Astrocyte of the spinal cord (primary cell): Measurements from ENCODE around the gene HIP1.
A peak's percentile ranks its signal among the peaks of the same experiment; 100 is the strongest.
"Not testable (repeated sequence)": the region's sequence is repeated elsewhere in the genome, so short reads cannot be mapped to it uniquely, and the experiment has no call there.

Experiments used
- DNase-seq: peaks from one replicate; pipeline ENCODE4 v3.0.0; 2011; ENCODE audit warnings: low read depth, low spot score
- H3K4me3 ChIP-seq: 2 replicates; pipeline ENCODE4 v1.5.1; 2011; ENCODE audit warnings: low read depth, mild to moderate bottlenecking, low read length, moderate library complexity
- in situ Hi-C: cut with HindIII; loops from 2 replicates; pipeline ENCODE4 v1.10.0; 2017; ENCODE audit warnings: low sequenced_read_pairs
- TF ChIP-seq, protein P1 (sequence below): IDR thresholded peaks from 2 replicates; pipeline ENCODE4 v1.5.1; 2012; ENCODE audit warnings: low read depth, mild to moderate bottlenecking, low read length, inconsistent platforms

HIP1 gene

DNA sequence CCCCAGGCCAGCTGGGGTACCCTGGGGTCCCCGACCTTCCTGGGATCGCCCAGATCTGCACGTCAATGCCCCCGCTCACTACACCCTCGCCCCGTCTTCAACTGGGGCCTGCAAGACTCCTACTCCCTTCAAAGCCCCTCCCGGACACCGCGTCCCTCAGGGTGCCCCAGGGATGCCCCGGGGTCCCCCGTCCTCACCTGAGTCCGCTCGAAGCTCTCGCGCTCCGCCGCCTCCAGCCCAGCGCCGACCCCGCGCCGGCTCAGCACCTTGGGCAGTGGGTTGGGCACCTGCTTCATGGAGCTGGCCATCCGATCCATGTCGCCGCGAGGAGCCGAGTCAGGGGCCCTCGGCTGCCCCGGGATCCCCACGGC is at the start of gene HIP1:
Gene HIP1 (minus strand): TSS at position 338 of the 371 bp plus-strand sequence. CDS start 21 bp downstream, at position 317.
- H3K4me3 ChIP-seq = peak within 1 kb of the TSS; percentile 83
- in situ Hi-C loops = no loop called here
- no peak for DNase-seq
- TF ChIP-seq, protein P1, sequence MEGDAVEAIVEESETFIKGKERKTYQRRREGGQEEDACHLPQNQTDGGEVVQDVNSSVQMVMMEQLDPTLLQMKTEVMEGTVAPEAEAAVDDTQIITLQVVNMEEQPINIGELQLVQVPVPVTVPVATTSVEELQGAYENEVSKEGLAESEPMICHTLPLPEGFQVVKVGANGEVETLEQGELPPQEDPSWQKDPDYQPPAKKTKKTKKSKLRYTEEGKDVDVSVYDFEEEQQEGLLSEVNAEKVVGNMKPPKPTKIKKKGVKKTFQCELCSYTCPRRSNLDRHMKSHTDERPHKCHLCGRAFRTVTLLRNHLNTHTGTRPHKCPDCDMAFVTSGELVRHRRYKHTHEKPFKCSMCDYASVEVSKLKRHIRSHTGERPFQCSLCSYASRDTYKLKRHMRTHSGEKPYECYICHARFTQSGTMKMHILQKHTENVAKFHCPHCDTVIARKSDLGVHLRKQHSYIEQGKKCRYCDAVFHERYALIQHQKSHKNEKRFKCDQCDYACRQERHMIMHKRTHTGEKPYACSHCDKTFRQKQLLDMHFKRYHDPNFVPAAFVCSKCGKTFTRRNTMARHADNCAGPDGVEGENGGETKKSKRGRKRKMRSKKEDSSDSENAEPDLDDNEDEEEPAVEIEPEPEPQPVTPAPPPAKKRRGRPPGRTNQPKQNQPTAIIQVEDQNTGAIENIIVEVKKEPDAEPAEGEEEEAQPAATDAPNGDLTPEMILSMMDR = no peak

DNA sequence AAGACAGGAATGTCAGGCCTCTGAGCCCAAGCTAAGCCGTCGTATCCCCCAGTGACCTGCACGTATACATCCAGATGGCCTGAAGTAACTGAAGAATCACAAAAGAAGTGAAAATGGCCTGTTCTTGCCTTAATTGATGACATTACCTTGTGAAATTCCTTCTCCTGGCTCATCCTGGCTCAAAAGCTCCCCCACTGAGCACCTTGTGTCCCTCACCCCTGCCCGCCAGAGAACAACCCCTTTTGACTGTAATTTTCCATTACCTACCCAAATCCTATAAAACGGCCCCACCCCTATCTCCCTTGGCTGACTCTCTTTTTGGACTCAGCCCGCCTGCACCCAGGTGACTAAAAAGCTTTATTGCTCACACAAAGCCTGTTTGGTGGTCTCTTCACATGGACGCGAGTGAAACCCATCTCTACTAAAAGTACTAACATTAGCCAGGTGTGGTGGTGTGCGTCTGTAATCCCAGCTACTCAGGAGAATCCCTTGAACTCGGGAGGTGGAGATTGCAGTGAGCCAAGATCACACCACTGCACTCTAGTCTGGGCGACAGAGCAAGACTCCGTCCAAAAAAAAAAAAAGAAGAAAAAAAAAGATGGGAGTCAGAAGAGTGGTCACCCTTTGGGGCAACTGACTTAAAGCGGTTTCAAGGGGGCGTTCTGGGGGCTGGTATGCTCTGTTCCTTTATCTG is 49.6 kb upstream of the HIP1 start:
- DNase-seq, H3K4me3 ChIP-seq, in situ Hi-C loops: not testable (repeated sequence)

DNA sequence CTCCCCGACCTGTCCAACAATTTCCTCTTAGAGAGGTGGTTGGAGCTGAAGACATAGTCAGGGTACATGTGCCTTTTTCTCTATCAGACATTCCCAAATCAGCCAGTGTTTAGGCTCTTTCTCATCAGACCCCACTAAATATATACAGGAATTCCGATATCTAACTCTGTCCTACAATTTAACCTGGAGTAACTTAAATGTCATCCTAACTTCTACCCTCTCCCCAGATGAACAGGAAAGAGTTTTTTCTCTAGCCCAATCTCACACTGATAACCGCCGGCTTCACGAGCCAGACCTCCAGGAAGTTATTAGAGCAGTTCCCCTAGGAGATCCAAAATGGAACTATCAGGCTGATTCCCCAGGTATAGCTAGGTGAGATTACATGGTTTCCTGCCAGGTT is 44.3 kb upstream of the HIP1 start:
- DNase-seq, in situ Hi-C loops, H3K4me3 ChIP-seq: not testable (repeated sequence)

DNA sequence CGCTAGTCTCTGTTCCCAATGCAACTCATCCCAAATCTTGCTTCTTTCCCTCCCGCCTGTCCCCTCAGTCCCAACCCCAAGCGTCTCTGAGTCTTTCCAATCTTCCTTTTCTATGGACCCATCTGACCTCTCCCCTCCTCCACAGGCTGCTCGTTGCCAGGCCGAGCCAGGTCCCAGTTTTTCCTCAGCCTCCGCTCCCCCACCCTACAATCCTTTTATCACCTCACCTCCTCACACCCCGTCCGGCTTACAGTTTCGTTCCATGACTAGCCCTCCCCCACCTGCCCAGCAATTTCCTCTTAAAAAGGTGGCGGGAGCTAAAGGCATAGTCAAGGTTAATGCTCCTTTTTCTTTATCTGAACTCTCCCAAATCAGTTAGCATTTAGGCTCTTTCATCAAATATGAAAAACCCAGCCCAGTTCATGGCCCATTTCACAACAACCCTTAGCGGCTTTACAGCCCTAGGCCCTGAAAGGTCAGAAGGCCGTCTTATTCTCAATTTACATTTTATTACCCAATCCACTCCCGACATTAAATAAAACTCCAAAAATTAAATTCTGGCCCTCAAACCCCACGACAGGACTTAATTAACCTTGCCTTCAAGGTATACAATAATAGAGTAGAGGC is 42.0 kb upstream of the HIP1 start:
- DNase-seq, in situ Hi-C loops: not testable (repeated sequence)

DNA sequence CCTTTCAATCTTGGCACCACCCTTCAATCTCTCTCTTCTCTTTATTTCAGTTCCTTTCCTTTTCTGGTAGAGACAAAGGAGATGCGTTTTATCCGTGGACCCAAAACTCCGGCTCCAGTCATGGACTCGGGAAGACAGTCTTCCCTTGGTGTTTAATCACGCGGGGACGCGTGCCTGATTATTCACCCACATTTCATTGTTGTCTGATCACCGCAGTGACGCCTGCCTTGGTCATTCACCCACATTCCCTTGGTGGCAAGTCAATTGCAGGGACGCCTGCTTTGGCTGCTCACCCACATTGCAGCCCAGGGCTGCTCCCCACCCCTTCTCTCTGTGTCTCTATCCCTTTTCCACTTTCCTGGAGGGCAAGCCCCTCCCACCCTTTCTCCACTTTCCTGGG is 40.8 kb upstream of the HIP1 start:
- H3K4me3 ChIP-seq, in situ Hi-C loops: not testable (repeated sequence)
- peak; percentile 34 for DNase-seq

More for the DNA sequence above, 42.0 kb upstream of the HIP1 start:
- H3K4me3 ChIP-seq = not testable (repeated sequence)

DNA sequence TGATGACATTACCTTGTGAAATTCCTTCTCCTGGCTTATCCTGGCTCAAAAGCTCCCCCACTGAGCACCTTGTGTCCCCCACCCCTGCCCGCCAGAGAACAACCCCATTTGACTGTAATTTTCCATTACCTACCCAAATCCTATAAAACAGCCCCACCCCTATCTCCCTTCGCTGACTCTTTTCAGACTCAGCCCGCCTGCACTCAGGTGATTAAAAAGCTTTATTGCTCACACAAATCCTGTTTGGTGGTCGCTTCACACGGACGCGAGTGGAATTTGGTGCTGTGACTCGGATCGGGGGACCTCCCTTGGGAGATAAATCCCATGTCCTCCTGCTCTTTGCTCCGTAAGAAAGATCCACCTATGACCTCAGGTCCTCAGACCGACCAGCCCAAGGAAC is 40.3 kb upstream of the HIP1 start:
- in situ Hi-C loops, H3K4me3 ChIP-seq, DNase-seq: not testable (repeated sequence)

DNA sequence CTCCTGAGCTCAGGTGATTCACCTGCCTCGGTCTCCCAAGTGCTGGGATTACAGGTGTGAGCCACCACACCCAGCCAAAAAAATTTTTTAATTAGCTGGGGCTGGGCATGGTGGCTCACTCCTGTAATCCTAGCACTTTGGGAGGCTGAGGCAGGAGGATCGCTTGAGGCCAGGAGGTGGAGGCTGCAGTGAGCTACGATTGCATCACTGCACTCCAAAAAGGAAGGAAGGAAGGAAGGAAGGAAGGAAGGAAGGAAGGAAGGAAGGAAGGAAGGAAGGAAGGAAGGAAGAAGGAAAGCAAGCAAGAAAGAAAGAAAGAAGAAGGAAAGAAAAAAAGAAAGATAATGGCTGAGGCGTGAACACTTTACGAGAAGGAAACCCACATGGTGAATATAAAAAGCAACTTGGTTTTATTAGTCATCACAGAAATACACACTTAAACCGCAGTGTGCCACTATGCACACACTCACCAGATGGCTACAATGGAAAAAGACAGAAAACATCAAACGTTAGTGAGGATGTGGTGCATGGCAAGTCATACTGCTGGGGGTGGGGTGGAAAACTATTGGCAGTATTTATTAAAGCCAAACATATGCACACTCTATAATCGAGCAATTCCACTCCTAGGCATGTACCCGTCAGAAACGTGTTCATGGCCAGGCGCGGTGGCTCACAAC is 37.7 kb upstream of the HIP1 start:
- peak; percentile 94 for DNase-seq
- TF ChIP-seq, protein P1 = no peak
- in situ Hi-C loops = no loop called here
- no peak overlapping the region for H3K4me3 ChIP-seq

DNA sequence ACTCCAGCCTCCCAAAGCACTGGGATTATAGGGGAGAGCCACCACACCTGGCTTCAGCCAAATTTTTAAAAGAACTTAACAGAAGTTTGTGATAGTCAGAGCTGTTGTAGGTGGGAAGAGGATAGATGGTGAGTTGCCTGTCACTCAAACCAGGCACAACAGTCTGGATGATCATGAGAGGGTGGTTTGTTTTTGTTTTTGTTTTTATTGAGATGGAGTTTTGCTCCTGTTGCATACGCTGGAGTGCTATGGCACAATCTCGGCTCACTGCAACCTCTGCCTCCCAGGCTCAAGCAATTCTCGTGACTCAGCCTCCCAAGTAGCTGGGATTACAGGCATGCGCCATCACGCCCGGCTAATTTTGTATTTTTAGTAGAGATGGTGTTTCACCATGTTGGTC is 35.2 kb upstream of the HIP1 start:
- DNase-seq, H3K4me3 ChIP-seq, in situ Hi-C loops: not testable (repeated sequence)

DNA sequence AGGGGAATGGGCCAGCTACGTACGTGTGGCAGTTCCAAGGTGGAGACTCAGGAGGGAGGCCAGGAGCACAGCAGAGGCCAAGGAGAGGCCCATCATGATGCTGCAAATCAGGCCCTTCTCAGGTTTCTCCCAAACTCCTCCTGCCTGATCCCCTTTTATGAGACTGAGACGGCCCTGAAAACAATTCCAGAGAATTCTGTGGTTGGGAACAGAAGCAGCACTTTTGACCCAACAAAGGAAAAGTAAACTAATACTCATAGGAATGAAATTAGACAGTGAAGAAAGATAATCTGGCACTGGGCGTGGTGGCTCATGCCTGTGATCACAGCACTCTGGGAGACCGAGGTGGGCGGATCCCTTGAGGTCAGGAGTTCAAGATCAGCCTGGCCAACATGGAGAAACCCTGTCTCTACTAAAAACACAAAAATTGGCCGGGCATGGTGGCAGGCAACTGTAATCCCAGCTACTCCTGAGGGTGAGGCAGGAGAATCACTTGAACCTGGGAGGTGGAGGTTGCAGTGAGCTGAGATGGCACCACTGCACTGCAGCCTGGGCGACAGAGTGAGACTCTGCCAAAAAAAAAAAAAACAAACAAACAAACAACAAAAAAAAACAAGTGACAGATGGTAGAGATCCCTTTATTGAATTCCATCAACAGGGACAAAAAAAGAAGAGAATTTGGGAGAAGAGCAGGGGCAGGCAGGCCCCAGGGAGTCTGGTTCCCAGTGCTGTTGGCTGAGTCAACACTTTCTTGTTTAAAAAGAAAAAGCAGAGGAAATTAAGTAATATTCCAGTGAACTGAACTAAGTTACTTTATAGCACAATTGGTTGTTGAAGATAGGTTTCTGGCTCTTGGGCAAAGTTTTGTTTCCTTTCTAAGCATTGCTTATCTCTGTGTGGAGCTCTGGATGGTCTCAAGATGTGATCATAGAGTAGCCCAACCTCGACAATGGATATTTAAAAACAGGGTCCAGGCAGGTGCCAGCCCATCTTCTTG is 33.6 kb upstream of the HIP1 start, which contains the start of gene CCL26:
Gene CCL26 (minus strand): TSS at position 131 of the 997 bp plus-strand sequence. CDS start 35 bp downstream, at position 96.
- no peak within 1 kb of the TSS for H3K4me3 ChIP-seq
- TF ChIP-seq, protein P1 = no peak
- DNase-seq = peak; percentile 78
- in situ Hi-C loops = no loop called here
